HepG2 (cell line): ENCODE measurements around the gene CEP68. TPM values are rescaled to one million over a fixed set of nuclear protein-coding genes. Genes with fewer than 3 reads are reported as not detected.

Experiments used
- ETV5 ChIP-seq: IDR thresholded peaks from 2 replicates; pipeline ENCODE4 v1.6.1; 2018; ENCODE audit warnings: missing biosample characterization, missing genetic modification reagents, inconsistent platforms, borderline replicate concordance
- GATAD2A ChIP-seq: IDR thresholded peaks from 2 replicates; pipeline ENCODE4 v1.6.1; 2016
- PHF21A ChIP-seq: sonication (generic); formaldehyde crosslinking; IDR thresholded peaks from 2 replicates; pipeline ENCODE4 v1.5.0; 2020; ENCODE audit warnings: mild to moderate bottlenecking, missing genetic modification reagents
- POLR2G ChIP-seq: fragments of 200-400 bp; formaldehyde crosslinking; IDR thresholded peaks from 2 replicates; pipeline ENCODE4 v1.6.1; 2018; ENCODE audit warnings: mild to moderate bottlenecking, low read depth, low read length, moderate library complexity
- RBM22 ChIP-seq: fragments of 200-400 bp; formaldehyde crosslinking; optimal IDR thresholded peaks from 2 replicates; pipeline ENCODE3; 2017; ENCODE audit warnings: mild to moderate bottlenecking, low read length, moderate library complexity
- polyA plus RNA-seq, 8 experiments: library from polyadenylated mRNA; depleted of rRNA in 3 of 8; stranded (reverse) in 7 of 8; unstranded in 1 of 8; fragments of >200 nt; fragmentation: Illumina TruSeq in 4 of 8; extraction: Trizol in 4 of 8; gene quantifications; 2 replicates each; pipeline versions ENCODE4 v1.2.1 to v1.2.3, GENCODE V29; 2011 to 2016; ENCODE audit warnings: low read depth in 4 of 8, missing spikeins in 1 of 8, mixed read lengths in 1 of 8; ENCODE audit not compliant: insufficient read depth in 1 of 8
- total RNA-seq, 5 experiments: library from RNA; depleted of rRNA; stranded (reverse); fragments of >200 nt; fragmentation: Illumina TruSeq; extraction: Trizol; gene quantifications; 2 replicates each; pipeline ENCODE4 v1.2.3, GENCODE V29; 2016; ENCODE audit warnings: low read depth in 1 of 5
- TF ChIP-seq, protein P1 (sequence below): IDR thresholded peaks from 2 replicates; pipeline ENCODE4 v1.6.1; 2016; ENCODE audit warnings: low read depth
- TF ChIP-seq, protein P2 (sequence below): sonication (generic); formaldehyde crosslinking; conservative IDR thresholded peaks from 2 replicates; pipeline ENCODE4 v1.4.0; 2020; ENCODE audit warnings: mild to moderate bottlenecking, missing genetic modification reagents, moderate library complexity

The CEP68 gene
- total and polyA plus RNA-seq, 2 of the 13 experiments (the other 11 are each of a cell fraction or from before 2014, with no cell fraction given): 5.7 to 9.3 TPM

DNA sequence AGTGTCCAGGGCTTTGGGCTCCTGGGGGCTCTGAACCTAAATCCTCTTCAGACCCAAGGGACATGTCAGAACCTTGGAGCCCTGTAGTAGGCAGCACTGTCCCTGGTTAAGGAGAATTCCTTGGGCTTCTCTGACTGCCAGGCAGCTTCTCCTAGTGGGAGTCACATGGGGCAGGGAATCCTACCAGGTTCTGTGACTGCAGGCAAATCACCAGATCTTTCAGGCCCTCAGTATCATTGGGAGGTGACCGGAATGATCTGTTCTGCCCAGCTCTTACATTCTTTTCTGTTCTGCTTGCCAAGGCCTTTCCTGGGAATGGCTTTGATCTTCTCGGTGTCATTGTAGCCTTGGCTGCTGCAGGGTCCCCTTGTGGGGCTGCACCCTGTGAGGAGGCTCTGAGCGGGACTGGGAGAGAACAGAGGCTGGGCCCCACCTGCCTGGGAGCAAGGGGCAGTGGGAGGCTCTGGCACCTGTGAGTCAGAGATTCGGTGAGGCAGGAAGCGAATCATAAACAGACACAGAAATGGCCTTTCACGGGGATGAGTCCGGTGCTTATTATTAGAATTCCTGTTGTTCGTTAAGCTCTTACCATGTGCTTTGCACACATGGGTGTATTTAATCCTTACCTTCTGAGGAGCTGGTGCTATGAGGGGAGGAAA, 14.1 kb downstream of the CEP68 start (continued):
- TF ChIP-seq, protein P1, sequence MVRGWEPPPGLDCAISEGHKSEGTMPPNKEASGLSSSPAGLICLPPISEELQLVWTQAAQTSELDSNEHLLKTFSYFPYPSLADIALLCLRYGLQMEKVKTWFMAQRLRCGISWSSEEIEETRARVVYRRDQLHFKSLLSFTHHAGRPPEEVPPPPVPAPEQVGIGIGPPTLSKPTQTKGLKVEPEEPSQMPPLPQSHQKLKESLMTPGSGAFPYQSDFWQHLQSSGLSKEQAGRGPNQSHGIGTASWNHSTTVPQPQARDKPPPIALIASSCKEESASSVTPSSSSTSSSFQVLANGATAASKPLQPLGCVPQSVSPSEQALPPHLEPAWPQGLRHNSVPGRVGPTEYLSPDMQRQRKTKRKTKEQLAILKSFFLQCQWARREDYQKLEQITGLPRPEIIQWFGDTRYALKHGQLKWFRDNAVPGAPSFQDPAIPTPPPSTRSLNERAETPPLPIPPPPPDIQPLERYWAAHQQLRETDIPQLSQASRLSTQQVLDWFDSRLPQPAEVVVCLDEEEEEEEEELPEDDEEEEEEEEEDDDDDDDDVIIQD (CRISPR knock-in tag): peak; percentile 45; the same call in 1 of the 2 replicates
- TF ChIP-seq GATAD2A (peak; percentile 28; the same call in 1 of the 2 replicates), RBM22 (peak; percentile 52), PHF21A (CRISPR knock-in tag) (peak; percentile 39; the same call in 1 of the 2 replicates), ETV5 (CRISPR knock-in tag) (peak; percentile 27; the same call in 1 of the 2 replicates), POLR2G (peak; percentile 38; the same call in 1 of the 2 replicates)
- TF ChIP-seq, protein P2, sequence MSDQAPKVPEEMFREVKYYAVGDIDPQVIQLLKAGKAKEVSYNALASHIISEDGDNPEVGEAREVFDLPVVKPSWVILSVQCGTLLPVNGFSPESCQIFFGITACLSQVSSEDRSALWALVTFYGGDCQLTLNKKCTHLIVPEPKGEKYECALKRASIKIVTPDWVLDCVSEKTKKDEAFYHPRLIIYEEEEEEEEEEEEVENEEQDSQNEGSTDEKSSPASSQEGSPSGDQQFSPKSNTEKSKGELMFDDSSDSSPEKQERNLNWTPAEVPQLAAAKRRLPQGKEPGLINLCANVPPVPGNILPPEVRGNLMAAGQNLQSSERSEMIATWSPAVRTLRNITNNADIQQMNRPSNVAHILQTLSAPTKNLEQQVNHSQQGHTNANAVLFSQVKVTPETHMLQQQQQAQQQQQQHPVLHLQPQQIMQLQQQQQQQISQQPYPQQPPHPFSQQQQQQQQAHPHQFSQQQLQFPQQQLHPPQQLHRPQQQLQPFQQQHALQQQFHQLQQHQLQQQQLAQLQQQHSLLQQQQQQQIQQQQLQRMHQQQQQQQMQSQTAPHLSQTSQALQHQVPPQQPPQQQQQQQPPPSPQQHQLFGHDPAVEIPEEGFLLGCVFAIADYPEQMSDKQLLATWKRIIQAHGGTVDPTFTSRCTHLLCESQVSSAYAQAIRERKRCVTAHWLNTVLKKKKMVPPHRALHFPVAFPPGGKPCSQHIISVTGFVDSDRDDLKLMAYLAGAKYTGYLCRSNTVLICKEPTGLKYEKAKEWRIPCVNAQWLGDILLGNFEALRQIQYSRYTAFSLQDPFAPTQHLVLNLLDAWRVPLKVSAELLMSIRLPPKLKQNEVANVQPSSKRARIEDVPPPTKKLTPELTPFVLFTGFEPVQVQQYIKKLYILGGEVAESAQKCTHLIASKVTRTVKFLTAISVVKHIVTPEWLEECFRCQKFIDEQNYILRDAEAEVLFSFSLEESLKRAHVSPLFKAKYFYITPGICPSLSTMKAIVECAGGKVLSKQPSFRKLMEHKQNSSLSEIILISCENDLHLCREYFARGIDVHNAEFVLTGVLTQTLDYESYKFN (CRISPR knock-in tag): 0 out of 2 replicates have a peak, but pooled peaks have one; percentile 17
